ENCODE measurements around the gene BSN. TPM values are rescaled to one million over a fixed set of nuclear protein-coding genes. Genes with fewer than 3 reads are reported as not detected.

Gene BSN
- polyA plus RNA-seq, 1 experiment, result 0.04 TPM

DNA sequence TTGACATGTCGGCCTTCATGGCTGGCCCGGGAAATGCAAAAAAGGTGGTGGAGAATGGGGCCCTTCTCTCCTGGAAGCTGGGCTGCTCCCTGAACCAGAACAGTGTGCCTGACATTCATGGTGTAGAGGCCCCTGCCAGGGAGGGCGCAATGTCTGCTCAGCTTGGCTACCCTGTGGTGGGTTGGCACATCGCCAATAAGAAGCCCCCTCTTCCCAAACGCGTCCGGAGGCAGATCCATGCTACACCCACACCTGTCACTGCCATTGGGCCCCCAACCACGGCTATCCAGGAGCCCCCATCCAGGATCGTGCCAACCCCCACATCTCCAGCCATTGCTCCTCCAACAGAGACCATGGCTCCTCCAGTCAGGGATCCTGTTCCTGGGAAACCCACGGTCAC is 23.1 kb upstream of the BSN start:
- CTCF ChIA-PET, result interaction anchor here (0.5 to 1.2 kb wide), 2 partner anchors 8 to 440 kb away, joined by 3 to 8 read pairs; no protein-coding TSS in a partner anchor

DNA sequence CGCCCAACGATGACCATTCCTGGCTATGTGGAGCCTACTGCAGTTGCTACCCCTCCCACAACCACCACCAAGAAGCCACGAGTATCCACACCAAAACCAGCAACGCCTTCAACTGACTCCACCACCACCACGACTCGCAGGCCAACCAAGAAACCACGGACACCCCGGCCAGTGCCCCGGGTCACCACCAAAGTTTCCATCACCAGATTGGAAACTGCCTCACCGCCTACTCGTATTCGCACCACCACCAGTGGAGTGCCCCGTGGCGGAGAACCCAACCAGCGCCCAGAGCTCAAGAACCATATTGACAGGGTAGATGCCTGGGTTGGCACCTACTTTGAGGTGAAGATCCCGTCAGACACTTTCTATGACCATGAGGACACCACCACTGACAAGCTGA is 22.6 kb upstream of the BSN start:
- no peak overlapping the region for H3K4me3 ChIP-seq (ENCODE audit: low read depth, low read length)
- no peak for DNase-seq (ENCODE audit: low read depth)
- POLR2A ChIA-PET, result no interaction called here

More for the DNA sequence above, 23.1 kb upstream of the BSN start:
- Histone ChIP-seq H3K27me3 (ENCODE audit: control insufficient read depth, insufficient read depth, low read length) (no peaks in the 10 kb centered on the region), H3K4me3 (ENCODE audit: low read depth, low read length) (no peak overlapping the region), H3K36me3 (ENCODE audit: control insufficient read depth, insufficient read depth, low read length) (peaks cover 20% of the 10 kb centered on the region)
- no peak for DNase-seq (ENCODE audit: low read depth)
- POLR2A ChIA-PET, result no interaction called here
- TF ChIP-seq, protein P1, sequence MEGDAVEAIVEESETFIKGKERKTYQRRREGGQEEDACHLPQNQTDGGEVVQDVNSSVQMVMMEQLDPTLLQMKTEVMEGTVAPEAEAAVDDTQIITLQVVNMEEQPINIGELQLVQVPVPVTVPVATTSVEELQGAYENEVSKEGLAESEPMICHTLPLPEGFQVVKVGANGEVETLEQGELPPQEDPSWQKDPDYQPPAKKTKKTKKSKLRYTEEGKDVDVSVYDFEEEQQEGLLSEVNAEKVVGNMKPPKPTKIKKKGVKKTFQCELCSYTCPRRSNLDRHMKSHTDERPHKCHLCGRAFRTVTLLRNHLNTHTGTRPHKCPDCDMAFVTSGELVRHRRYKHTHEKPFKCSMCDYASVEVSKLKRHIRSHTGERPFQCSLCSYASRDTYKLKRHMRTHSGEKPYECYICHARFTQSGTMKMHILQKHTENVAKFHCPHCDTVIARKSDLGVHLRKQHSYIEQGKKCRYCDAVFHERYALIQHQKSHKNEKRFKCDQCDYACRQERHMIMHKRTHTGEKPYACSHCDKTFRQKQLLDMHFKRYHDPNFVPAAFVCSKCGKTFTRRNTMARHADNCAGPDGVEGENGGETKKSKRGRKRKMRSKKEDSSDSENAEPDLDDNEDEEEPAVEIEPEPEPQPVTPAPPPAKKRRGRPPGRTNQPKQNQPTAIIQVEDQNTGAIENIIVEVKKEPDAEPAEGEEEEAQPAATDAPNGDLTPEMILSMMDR (IDR thresholded peaks at IDR 0.05; ENCODE audit: insufficient read depth, low read depth, low read length), result no peak

DNA sequence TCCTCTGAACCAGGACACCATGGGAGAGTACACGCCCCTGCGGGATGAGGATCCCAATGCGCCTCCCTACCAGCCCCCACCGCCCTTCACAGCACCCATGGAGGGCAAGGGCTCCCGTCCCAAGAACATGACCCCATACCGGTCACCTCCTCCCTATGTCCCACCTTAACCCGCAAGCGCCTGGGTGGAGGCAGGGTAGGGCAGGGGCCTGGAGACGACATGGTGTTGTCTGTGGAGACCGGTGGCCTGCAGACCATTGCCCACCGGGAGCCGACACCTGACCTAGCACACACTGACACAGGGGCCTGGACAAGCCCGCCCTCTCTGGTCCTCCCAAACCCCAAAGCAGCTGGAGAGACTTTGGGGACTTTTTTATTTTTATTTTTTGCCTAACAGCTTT is 21.2 kb upstream of the BSN start:
- H3K4me3 ChIP-seq (ENCODE audit: low read depth, low read length), result no peak overlapping the region
- H3K36me3 ChIP-seq (ENCODE audit: control insufficient read depth, insufficient read depth, low read length), result peaks cover 20% of the 10 kb centered on the region
- CTCF ChIA-PET, result no interaction called here
- DNase-seq (ENCODE audit: low read depth), result no peak
- no peaks in the 10 kb centered on the region for H3K27me3 ChIP-seq (ENCODE audit: control insufficient read depth, insufficient read depth, low read length)
- POLR2A ChIA-PET, result no interaction called here
- TF ChIP-seq, protein P1 (IDR thresholded peaks at IDR 0.05; ENCODE audit: insufficient read depth, low read depth, low read length), result no peak

More for the DNA sequence above, 22.6 kb upstream of the BSN start:
- peaks cover 20% of the 10 kb centered on the region for H3K36me3 ChIP-seq (ENCODE audit: control insufficient read depth, insufficient read depth, low read length)
- TF ChIP-seq, protein P1 (IDR thresholded peaks at IDR 0.05; ENCODE audit: insufficient read depth, low read depth, low read length), result no peak
- H3K27me3 ChIP-seq (ENCODE audit: control insufficient read depth, insufficient read depth, low read length), result no peaks in the 10 kb centered on the region
- CTCF ChIA-PET, result interaction anchor here (0.5 to 1.2 kb wide), 2 partner anchors 8 to 440 kb away, joined by 3 to 8 read pairs; no protein-coding TSS in a partner anchor

DNA sequence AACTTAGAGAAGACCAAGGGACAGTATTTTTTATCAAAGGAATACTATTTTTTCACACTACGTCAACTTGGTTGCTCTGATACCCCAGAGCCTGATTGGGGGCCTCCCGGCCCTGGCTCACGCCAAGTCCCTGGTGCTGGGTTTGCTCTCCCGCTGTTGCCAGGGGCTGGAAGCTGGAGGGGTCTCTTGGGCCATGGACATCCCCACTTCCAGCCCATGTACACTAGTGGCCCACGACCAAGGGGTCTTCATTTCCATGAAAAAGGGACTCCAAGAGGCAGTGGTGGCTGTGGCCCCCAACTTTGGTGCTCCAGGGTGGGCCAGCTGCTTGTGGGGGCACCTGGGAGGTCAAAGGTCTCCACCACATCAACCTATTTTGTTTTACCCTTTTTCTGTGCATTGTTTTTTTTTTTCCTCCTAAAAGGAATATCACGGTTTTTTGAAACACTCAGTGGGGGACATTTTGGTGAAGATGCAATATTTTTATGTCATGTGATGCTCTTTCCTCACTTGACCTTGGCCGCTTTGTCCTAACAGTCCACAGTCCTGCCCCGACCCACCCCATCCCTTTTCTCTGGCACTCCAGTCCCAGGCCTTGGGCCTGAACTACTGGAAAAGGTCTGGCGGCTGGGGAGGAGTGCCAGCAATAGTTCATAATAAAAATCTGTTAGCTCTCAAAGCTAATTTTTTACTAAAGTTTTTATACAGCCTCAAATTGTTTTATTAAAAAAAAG is 20.3 kb upstream of the BSN start:
- CTCF ChIA-PET, result interaction anchor here (0.9 kb wide), 2 partner anchors 12 to 177 kb away, joined by 3 read pairs; no protein-coding TSS in a partner anchor
- Histone ChIP-seq H3K4me3 (ENCODE audit: low read depth, low read length) (no peak overlapping the region), H3K27me3 (ENCODE audit: control insufficient read depth, insufficient read depth, low read length) (no peaks in the 10 kb centered on the region), H3K36me3 (ENCODE audit: control insufficient read depth, insufficient read depth, low read length) (peaks cover 20% of the 10 kb centered on the region)
- POLR2A ChIA-PET, result no interaction called here
- no peak for DNase-seq (ENCODE audit: low read depth)
- TF ChIP-seq, protein P1 (IDR thresholded peaks at IDR 0.05; ENCODE audit: insufficient read depth, low read depth, low read length), result no peak

DNA sequence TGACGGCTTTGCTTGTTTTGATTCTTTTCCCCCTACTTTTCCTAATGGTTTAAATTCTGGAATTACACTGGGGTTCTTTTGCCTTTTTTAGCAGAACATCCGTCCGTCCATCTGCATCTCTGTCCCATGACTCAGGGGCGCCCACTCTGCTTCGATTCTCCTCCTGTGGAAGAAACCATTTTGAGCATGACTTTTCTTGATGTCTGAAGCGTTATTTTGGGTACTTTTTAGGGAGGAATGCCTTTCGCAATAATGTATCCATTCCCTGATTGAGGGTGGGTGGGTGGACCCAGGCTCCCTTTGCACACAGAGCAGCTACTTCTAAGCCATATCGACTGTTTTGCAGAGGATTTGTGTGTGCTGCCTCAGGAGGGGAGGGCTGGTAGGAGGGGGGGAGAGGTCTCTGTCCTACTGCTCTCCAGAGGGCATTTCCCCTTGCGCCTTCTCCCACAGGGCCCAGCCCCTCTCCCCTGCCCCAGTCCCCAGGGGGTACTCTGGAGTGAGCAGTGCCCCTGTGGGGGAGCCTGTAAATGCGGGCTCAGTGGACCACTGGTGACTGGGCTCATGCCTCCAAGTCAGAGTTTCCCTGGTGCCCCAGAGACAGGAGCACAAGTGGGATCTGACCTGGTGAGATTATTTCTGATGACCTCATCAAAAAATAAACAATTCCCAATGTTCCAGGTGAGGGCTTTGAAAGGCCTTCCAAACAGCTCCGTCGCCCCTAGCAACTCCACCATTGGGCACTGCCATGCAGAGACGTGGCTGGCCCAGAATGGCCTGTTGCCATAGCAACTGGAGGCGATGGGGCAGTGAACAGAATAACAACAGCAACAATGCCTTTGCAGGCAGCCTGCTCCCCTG is 19.5 kb upstream of the BSN start:
- ChIA-PET POLR2A (no interaction called here), CTCF (interaction anchor here (0.9 to 8.3 kb wide), 4 partner anchors 12 to 176 kb away, joined by 3 to 152 read pairs (median 3); no protein-coding TSS in a partner anchor)
- H3K36me3 ChIP-seq (ENCODE audit: control insufficient read depth, insufficient read depth, low read length), result peaks cover 20% of the 10 kb centered on the region
- no peak overlapping the region for H3K4me3 ChIP-seq (ENCODE audit: low read depth, low read length)
- no peak for DNase-seq (ENCODE audit: low read depth)
- H3K27me3 ChIP-seq (ENCODE audit: control insufficient read depth, insufficient read depth, low read length), result no peaks in the 10 kb centered on the region
- TF ChIP-seq, protein P1 (IDR thresholded peaks at IDR 0.05; ENCODE audit: insufficient read depth, low read depth, low read length), result no peak

All from BJ (cell line).